Measurements from ENCODE around the gene PRR3.
A peak's percentile ranks its signal among the peaks of the same experiment; 100 is the strongest.

PRR3 gene

DNA sequence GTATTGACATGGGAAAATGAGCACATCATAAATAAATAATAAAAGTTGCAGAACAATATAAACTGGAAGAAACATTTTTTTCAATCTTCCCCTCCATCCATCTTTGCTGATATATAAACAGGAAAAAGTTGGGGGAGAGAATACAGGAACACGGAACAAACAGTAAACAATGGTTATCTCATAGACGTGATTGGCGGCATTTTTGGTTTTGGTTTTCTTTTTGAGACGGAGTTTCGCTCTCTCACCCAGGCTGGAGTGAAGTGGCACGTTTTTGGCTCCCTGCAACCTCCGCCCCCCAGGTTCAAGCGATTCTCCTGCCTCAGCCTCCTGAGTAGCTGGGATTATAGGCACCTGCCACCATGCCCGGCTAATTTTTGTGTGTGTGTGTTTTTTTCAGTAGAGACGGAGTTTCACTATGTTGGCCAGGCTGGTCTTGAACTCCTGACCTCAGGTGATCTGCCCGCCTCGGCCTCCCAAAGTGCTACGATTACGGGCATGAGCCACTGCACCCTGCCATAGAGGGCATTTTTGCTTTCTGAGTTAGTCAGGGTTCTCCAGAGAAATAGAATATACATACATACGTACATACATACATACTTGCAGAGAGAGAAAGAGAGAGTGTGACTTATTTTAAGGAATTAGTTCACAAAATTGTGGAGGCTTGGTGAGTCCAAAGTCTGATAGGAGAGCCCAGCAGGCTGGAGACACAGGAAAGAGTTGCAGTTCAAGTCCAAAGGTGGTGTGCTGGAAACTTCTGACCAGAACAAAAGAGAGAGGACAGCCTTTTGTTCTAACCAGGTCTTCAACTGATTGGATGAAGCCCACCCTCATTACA is 23.4 kb upstream of the PRR3 start:
- no peak overlapping the region for H3K27ac ChIP-seq
- no peak for TF ChIP-seq CTCF (conservative IDR thresholded peaks at IDR 0.05)

DNA sequence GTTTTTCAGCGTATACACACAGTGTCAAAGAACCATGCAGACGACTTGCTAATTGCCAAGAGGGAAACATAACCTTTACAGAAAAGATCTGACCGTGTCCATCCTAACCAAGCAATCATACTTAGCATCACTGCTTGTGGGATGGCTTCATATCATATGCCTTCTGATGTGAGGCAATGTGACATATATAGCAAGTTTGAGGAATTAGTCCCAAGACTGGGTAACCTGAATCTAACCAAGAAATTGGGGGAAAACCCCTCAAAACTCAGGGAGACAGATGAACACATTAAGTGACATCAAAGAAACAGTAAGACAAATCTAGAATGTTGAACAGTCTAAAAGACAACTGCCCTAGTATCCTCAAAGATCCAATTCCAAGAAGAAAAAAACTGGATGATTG is 19.2 kb upstream of the PRR3 start:
- no peak for TF ChIP-seq CTCF (conservative IDR thresholded peaks at IDR 0.05)
- no peak overlapping the region for H3K27ac ChIP-seq

GRCh38 chr6:30541515-30542403 is 15.3 kb upstream of the PRR3 start:
- TF ChIP-seq CTCF (conservative IDR thresholded peaks at IDR 0.05) = peak; percentile 97
- peak overlapping the region; percentile 36 for H3K27ac ChIP-seq

DNA sequence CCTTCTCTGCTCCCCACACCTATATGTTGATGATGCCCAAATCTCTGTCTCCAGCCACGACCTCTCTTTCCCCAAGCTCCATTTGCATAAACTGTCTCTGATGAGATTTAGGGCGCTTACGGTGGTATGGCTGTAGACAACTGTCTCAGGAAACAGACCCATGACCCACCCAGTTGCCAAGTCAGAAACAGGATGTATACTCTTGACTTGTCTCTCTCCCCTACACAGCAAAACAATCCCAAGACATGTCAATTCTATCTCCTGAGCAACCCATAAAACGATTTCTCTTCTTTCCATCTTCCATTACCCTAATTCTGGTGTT is 14.7 kb upstream of the PRR3 start:
- H3K27ac ChIP-seq = peak overlapping the region; percentile 36
- no peak for TF ChIP-seq CTCF (conservative IDR thresholded peaks at IDR 0.05)

DNA sequence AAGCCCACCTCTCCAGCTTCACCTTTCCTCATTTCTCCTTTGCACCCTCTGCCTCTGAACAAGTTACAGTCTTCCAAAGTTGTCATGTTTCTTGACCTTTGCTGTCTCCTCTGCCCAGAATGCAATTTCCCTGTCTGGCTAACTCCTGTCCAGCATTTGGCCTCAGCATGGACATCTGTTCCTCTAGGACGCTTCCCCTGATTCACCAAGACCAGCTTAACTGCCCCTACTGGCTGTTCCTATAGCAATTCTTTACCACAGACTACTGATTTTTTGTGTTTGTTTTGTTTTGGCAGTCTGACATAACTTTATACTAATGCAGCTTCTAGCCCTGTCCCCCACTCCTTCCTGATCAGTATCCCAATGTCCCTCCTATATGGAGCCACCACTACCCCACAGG is 14.2 kb upstream of the PRR3 start:
- TF ChIP-seq CTCF (conservative IDR thresholded peaks at IDR 0.05) = no peak
- no peak overlapping the region; the same call in 1 of the 2 replicates for H3K27ac ChIP-seq

GRCh38 chr6:30543821-30544220 is 13.3 kb upstream of the PRR3 start:
- no peak for TF ChIP-seq CTCF (conservative IDR thresholded peaks at IDR 0.05)
- H3K27ac ChIP-seq = no peak overlapping the region

DNA sequence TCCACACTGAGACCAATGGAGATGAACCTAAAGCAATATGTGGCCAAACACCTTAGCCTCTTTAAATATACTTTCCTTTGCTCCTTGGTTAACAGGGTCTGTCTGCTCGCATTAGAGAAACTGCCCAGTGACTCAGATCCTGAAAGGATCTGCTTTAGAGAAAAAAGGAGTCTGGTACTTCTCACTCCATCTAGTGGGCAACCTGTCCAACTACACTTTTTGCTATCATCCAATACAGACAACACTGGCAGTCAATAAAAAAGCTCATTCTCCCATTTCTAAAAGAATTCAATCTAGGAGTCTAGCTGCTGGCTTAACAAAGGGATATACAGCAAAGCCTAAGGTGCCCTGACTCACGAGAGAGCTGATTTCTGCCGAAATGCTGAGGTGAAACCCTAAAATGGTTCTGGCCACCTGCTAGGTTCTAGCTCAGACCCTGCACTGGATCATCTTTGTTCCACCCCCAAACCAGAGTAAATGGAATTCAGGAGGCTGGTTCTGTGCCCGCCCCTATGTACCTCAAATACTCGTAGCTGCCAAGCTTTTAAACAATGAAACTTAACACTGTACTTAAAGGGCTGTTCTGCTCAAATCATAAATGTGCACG is 12.3 kb upstream of the PRR3 start:
- peak; percentile 83 for TF ChIP-seq CTCF (conservative IDR thresholded peaks at IDR 0.05)
- H3K27ac ChIP-seq = no peak overlapping the region

All from VCaP (cell line).